PC-3 (cell line): ENCODE results near the gene PSTPIP2. TPM values are rescaled to one million over a fixed set of nuclear protein-coding genes. Genes with fewer than 3 reads are reported as not detected.
A peak's percentile ranks its signal among the peaks of the same experiment; 100 is the strongest.

Source experiments
- ATAC-seq: fragments of 200-7000 bp; cut with Tn5 transposase; 2 replicates; pipeline ENCODE4 v1.9.1; 2020; ENCODE audit warnings: mild to moderate bottlenecking, moderate library complexity
- BruUV-seq: library from RNA; stranded (reverse); fragments of 400-500 nt; replicated peaks from 2 replicates; lab custom pipeline; 2021; lab: Mats Ljungman, UMichigan
- CTCF ChIA-PET: fragments of 300-600 bp; sonication (Branson Sonifier 250); formaldehyde crosslinking; loops from one replicate; lab custom pipeline; 2022; ENCODE audit warnings: antibody characterized with exemption; lab: Charles Lee
- POLR2A ChIA-PET: fragments of 300-600 bp; sonication (Branson Sonifier 250); formaldehyde crosslinking; loops from one replicate; lab custom pipeline; 2022; ENCODE audit warnings: antibody characterized with exemption; ENCODE audit not compliant: unreplicated experiment; lab: Charles Lee
- DNase-seq: peaks from one replicate; pipeline ENCODE4 v3.0.0-alpha.2; 2015
- H2AFZ ChIP-seq: fragments of 300-600 bp; sonication (generic); 2 replicates; pipeline ENCODE4 v1.6.0; 2016; ENCODE audit warnings: antibody characterized with exemption, low read length
- H3F3A ChIP-seq: fragments of 300-600 bp; sonication (generic); one replicate; pipeline ENCODE4 v1.6.0; 2017; ENCODE audit warnings: antibody characterized with exemption, low read length, control low read depth, mild to moderate bottlenecking; ENCODE audit not compliant: unreplicated experiment
- H3K27ac ChIP-seq: fragments of 300-600 bp; sonication (generic); 2 replicates; pipeline ENCODE4 v1.5.1; 2016; ENCODE audit warnings: mild to moderate bottlenecking, low read length
- H3K27me3 ChIP-seq: fragments of 300-600 bp; sonication (generic); 2 replicates; pipeline ENCODE4 v1.6.1; 2016; ENCODE audit warnings: low read length, mixed read lengths
- H3K36me3 ChIP-seq: fragments of 300-600 bp; sonication (generic); 2 replicates; pipeline ENCODE4 v1.6.1; 2016; ENCODE audit warnings: low read depth, mixed run types, low read length, mixed read lengths
- H3K4me1 ChIP-seq: fragments of 300-600 bp; sonication (generic); 2 replicates; pipeline ENCODE4 v1.5.1; 2016; ENCODE audit warnings: low read length; ENCODE audit not compliant: insufficient read depth
- H3K4me2 ChIP-seq: fragments of 300-600 bp; sonication (generic); 2 replicates; pipeline ENCODE4 v1.6.0; 2016; ENCODE audit warnings: low read length
- H3K4me3 ChIP-seq: fragments of 300-600 bp; sonication (generic); 2 replicates; pipeline ENCODE4 v1.5.1; 2016; ENCODE audit warnings: mild to moderate bottlenecking, low read length, mixed read lengths
- H3K79me2 ChIP-seq: fragments of 300-600 bp; sonication (generic); 2 replicates; pipeline ENCODE4 v1.6.1; 2017; ENCODE audit warnings: low read length, mixed read lengths
- H3K9ac ChIP-seq: fragments of 300-600 bp; sonication (generic); 2 replicates; pipeline ENCODE4 v1.6.0; 2016; ENCODE audit warnings: mild to moderate bottlenecking, low read length
- H3K9me2 ChIP-seq: fragments of 300-600 bp; sonication (generic); replicated peaks from 2 replicates; pipeline ENCODE4 v1.6.1; 2016; ENCODE audit warnings: mixed run types, low read length, mixed read lengths
- H3K9me3 ChIP-seq: fragments of 300-600 bp; sonication (generic); 2 replicates; pipeline ENCODE4 v1.6.1; 2016; ENCODE audit warnings: low read length, mixed read lengths
- H4K20me1 ChIP-seq: fragments of 300-600 bp; sonication (generic); 2 replicates; pipeline ENCODE4 v1.6.1; 2016; ENCODE audit warnings: low read length, mixed read lengths
- CTCF ChIP-seq: fragments of 300-600 bp; sonication (generic); conservative IDR thresholded peaks from 2 replicates; pipeline ENCODE4 v1.5.1; 2017; ENCODE audit warnings: antibody characterized with exemption, low read depth, mild to moderate bottlenecking, low read length
- EZH2 ChIP-seq: fragments of 300-600 bp; sonication (generic); IDR thresholded peaks from one replicate; pipeline ENCODE4 v1.6.1; 2017; ENCODE audit warnings: antibody characterized with exemption, mild to moderate bottlenecking, low read length; ENCODE audit not compliant: unreplicated experiment
- EZH2phosphoT487 ChIP-seq: fragments of 300-600 bp; sonication (generic); IDR thresholded peaks from 2 replicates; pipeline ENCODE4 v1.6.1; 2018; ENCODE audit warnings: mild to moderate bottlenecking, antibody characterized with exemption, low read length, borderline replicate concordance
- intact Hi-C: fragments of 100-400 bp; cut with micrococcal nuclease; formaldehyde crosslinking; loops from 2 replicates; pipeline ENCODE4 v1.9.0; 2023
- total RNA-seq: library from RNA; depleted of rRNA; stranded (reverse); fragments of >200 nt; gene quantifications from 2 replicates; pipeline ENCODE4 v1.2.3, GENCODE V29; 2014

The PSTPIP2 gene
- total RNA-seq, 1 experiment from 2014 or later = 0.11 TPM

GRCh38 chr18:46109386-46109785, 37.3 kb upstream of the PSTPIP2 start:
- TF ChIP-seq CTCF (no peak), EZH2 (no peak), EZH2phosphoT487 (no peak)
- H2AFZ ChIP-seq = no peak overlapping the region
- POLR2A ChIA-PET = no interaction called here
- no peak overlapping the region for H3K4me2 ChIP-seq
- no peaks in the 10 kb centered on the region for H3K27me3 ChIP-seq
- BruUV-seq = no TSS peak
- no peaks in the 10 kb centered on the region for H3F3A ChIP-seq
- no peaks in the 10 kb centered on the region for H3K9me3 ChIP-seq
- no peak overlapping the region for H3K9ac ChIP-seq
- H3K79me2 ChIP-seq = peaks cover 5% of the 10 kb centered on the region; the same call in 1 of the 2 replicates
- H4K20me1 ChIP-seq = no peaks in the 10 kb centered on the region
- DNase-seq (no peak), ATAC-seq (no peak)
- CTCF ChIA-PET = no interaction called here
- H3K9me2 ChIP-seq = no peaks in the 10 kb centered on the region
- H3K4me3 ChIP-seq = no peak overlapping the region
- intact Hi-C loops = no loop called here
- no peak overlapping the region for H3K27ac ChIP-seq
- no peaks in the 10 kb centered on the region for H3K36me3 ChIP-seq
- H3K4me1 ChIP-seq = no peaks in the 10 kb centered on the region

GRCh38 chr18:46104128-46104911, 32.3 kb upstream of the PSTPIP2 start, which contains the start of gene HAUS1:
Gene HAUS1 (plus strand): TSS chr18:46104385. CDS start chr18:46104412, 27 bp downstream.
- no peaks in the 10 kb centered on the region for H3F3A ChIP-seq
- peak within 1 kb of the TSS; percentile 95 for H3K4me2 ChIP-seq
- ATAC-seq (peak; percentile 99), DNase-seq (peak; percentile 77)
- H3K27me3 ChIP-seq = no peaks in the 10 kb centered on the region
- H3K36me3 ChIP-seq = no peaks in the 10 kb centered on the region
- POLR2A ChIA-PET = no interaction called here
- TF ChIP-seq EZH2phosphoT487 (no peak), EZH2 (no peak), CTCF (no peak)
- H3K9me3 ChIP-seq = no peaks in the 10 kb centered on the region
- H3K9me2 ChIP-seq = no peaks in the 10 kb centered on the region
- BruUV-seq = TSS peak; percentile 61
- no peaks in the 10 kb centered on the region for H4K20me1 ChIP-seq
- CTCF ChIA-PET = no interaction called here
- peak within 1 kb of the TSS; percentile 72 for H3K9ac ChIP-seq
- intact Hi-C loops = no loop called here
- no peaks in the 10 kb centered on the region for H3K4me1 ChIP-seq
- H3K27ac ChIP-seq = peak within 1 kb of the TSS; percentile 20; the same call in 1 of the 2 replicates
- peaks cover 5% of the 10 kb centered on the region; the same call in 1 of the 2 replicates for H3K79me2 ChIP-seq
- peak within 1 kb of the TSS; percentile 86 for H2AFZ ChIP-seq
- H3K4me3 ChIP-seq = peak within 1 kb of the TSS; percentile 78

- no TSS peak for BruUV-seq
- TF ChIP-seq EZH2 = no peak
- TF ChIP-seq CTCF = no peak
- no peak for TF ChIP-seq EZH2phosphoT487
- Histone ChIP-seq H3K79me2 (peaks cover 37% of the 10 kb centered on the region), H3K9me2 (no peaks in the 10 kb centered on the region), H3K27ac (no peak overlapping the region), H3K27me3 (no peaks in the 10 kb centered on the region), H3K4me3 (no peak overlapping the region), H3K4me2 (no peak overlapping the region), H3K4me1 (peaks cover 6% of the 10 kb centered on the region; the same call in 1 of the 2 replicates), H4K20me1 (0 out of 2 replicates have a peak, but pooled peaks cover 3% of the 10 kb centered on the region), H3K9me3 (no peaks in the 10 kb centered on the region), H3K36me3 (no peaks in the 10 kb centered on the region), H2AFZ (no peak overlapping the region), H3F3A (no peaks in the 10 kb centered on the region), H3K9ac (no peak overlapping the region)
- DNase-seq (no peak), ATAC-seq (no peak)
- CTCF ChIA-PET = no interaction called here
- POLR2A ChIA-PET = no interaction called here
- intact Hi-C loops = no loop called here
Observed at GRCh38 chr18:46099463-46099862, 27.4 kb upstream of the PSTPIP2 start.
